GM06990 (cell line): ENCODE measurements around the gene CFHR5.

ENCODE experiments used
- DNase-seq: peaks from one replicate; pipeline ENCODE4 v3.0.0-alpha.2; 2011; ENCODE audit not compliant: insufficient read length; ENCODE audit errors: extremely low read depth
- H3K27me3 ChIP-seq: replicated peaks from 2 replicates; pipeline ENCODE4 v1.6.0; 2011; ENCODE audit warnings: low read length; ENCODE audit not compliant: control insufficient read depth, insufficient read depth
- H3K36me3 ChIP-seq: 2 replicates; pipeline ENCODE4 v1.5.1; 2011; ENCODE audit warnings: low read length; ENCODE audit not compliant: control insufficient read depth, insufficient read depth
- H3K4me3 ChIP-seq: replicated peaks from 2 replicates; pipeline ENCODE4 v1.5.1; 2011; ENCODE audit warnings: low read depth, mild to moderate bottlenecking, control low read depth, low read length
- TF ChIP-seq, protein P1 (sequence below): IDR thresholded peaks from 2 replicates; pipeline ENCODE4 v1.5.1; 2011; ENCODE audit warnings: low read length, control low read depth, mild to moderate bottlenecking, inconsistent platforms; ENCODE audit not compliant: insufficient read depth, poor library complexity, severe bottlenecking

CFHR5 gene

GRCh38 chr1:196993916-196994315, 16.6 kb downstream of the CFHR5 start:
- TF ChIP-seq, protein P1, sequence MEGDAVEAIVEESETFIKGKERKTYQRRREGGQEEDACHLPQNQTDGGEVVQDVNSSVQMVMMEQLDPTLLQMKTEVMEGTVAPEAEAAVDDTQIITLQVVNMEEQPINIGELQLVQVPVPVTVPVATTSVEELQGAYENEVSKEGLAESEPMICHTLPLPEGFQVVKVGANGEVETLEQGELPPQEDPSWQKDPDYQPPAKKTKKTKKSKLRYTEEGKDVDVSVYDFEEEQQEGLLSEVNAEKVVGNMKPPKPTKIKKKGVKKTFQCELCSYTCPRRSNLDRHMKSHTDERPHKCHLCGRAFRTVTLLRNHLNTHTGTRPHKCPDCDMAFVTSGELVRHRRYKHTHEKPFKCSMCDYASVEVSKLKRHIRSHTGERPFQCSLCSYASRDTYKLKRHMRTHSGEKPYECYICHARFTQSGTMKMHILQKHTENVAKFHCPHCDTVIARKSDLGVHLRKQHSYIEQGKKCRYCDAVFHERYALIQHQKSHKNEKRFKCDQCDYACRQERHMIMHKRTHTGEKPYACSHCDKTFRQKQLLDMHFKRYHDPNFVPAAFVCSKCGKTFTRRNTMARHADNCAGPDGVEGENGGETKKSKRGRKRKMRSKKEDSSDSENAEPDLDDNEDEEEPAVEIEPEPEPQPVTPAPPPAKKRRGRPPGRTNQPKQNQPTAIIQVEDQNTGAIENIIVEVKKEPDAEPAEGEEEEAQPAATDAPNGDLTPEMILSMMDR, result no peak
- DNase-seq, result no peak
- H3K4me3 ChIP-seq, result no peak overlapping the region
- H3K27me3 ChIP-seq, result no peaks in the 10 kb centered on the region
- H3K36me3 ChIP-seq, result no peaks in the 10 kb centered on the region

GRCh38 chr1:196997423-196997822, 20.1 kb downstream of the CFHR5 start:
- DNase-seq, result no peak
- TF ChIP-seq, protein P1, result no peak
- no peaks in the 10 kb centered on the region for H3K36me3 ChIP-seq
- H3K4me3 ChIP-seq, result no peak overlapping the region
- no peaks in the 10 kb centered on the region for H3K27me3 ChIP-seq

DNA sequence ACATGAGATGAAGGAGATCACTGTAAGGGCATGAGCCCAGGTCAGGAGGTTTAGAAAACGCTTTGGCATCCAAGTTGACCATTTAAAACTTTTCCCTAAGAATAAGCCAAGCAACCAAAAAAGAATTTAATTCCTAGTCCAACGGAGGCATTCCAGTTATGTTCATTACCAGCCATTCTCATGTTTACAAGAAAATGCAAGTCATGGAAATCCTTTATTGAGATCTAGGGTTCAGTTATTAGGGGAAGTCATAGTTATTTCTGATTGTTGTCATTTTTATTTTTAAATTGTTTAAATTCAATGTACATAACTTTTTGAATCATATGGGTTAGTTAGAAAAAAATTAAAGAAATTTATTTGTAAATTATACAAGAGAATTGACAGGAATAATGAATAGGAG, 24.5 kb downstream of the CFHR5 start:
- no peak overlapping the region for H3K4me3 ChIP-seq
- DNase-seq, result no peak
- H3K27me3 ChIP-seq, result no peaks in the 10 kb centered on the region
- no peaks in the 10 kb centered on the region for H3K36me3 ChIP-seq
- TF ChIP-seq, protein P1, result no peak

- H3K27me3 ChIP-seq, result no peaks in the 10 kb centered on the region
- DNase-seq, result no peak
These were observed 25.8 kb downstream of the CFHR5 start for GRCh38 chr1:197003132-197003531.

DNA sequence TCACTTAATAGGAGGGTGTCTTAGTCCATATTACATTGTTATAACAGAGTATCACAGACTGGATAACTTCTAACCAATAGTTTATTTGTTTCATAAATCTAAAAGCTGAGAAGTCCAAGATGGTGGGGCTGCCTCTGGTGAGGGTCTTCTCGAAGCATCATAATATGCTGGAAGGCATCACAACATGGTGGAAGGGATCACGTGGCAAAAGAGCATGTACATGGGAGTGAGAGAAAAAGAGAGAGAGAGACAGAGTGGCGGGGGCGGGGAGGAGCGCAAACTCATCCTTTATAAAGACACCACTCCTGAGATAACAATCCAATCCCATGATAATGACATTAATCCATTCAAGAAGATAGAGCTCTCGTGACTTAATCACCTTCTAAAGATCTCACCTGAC, 31.5 kb downstream of the CFHR5 start:
- DNase-seq, result no peak
- TF ChIP-seq, protein P1, result no peak
- H3K4me3 ChIP-seq, result no peak overlapping the region
- H3K36me3 ChIP-seq, result no peaks in the 10 kb centered on the region
- no peaks in the 10 kb centered on the region for H3K27me3 ChIP-seq

More at GRCh38 chr1:197003132-197003531, 25.8 kb downstream of the CFHR5 start:
- Histone ChIP-seq H3K36me3 (no peaks in the 10 kb centered on the region), H3K4me3 (no peak overlapping the region)
- TF ChIP-seq, protein P1, result no peak

- TF ChIP-seq, protein P1, result no peak
- no peak overlapping the region for H3K4me3 ChIP-seq
- no peak for DNase-seq
- H3K36me3 ChIP-seq, result no peaks in the 10 kb centered on the region
- H3K27me3 ChIP-seq, result no peaks in the 10 kb centered on the region
These were observed 34.3 kb downstream of the CFHR5 start for GRCh38 chr1:197011614-197012013.
